Epidermal melanocyte (primary cell): Measurements from ENCODE around the gene MAP3K1.

Experiments used
- DNase-seq: peaks from one replicate; pipeline ENCODE4 v3.0.0; 2011; ENCODE audit warnings: low spot score; ENCODE audit not compliant: insufficient read length

MAP3K1 gene

GRCh38 chr5:56845904-56846480 is 30.6 kb downstream of the MAP3K1 start:
- DNase-seq = no peak

- DNase-seq = no peak
These were observed 32.9 kb downstream of the MAP3K1 start for GRCh38 chr5:56848206-56848605.

GRCh38 chr5:56849671-56850070 is 34.3 kb downstream of the MAP3K1 start:
- no peak for DNase-seq

GRCh38 chr5:56850423-56850822 is 35.1 kb downstream of the MAP3K1 start:
- DNase-seq = no peak

- DNase-seq = no peak
These were observed 36.1 kb downstream of the MAP3K1 start for GRCh38 chr5:56851258-56851941.

- DNase-seq = no peak
These were observed 37.1 kb downstream of the MAP3K1 start for GRCh38 chr5:56852228-56853000.

DNA sequence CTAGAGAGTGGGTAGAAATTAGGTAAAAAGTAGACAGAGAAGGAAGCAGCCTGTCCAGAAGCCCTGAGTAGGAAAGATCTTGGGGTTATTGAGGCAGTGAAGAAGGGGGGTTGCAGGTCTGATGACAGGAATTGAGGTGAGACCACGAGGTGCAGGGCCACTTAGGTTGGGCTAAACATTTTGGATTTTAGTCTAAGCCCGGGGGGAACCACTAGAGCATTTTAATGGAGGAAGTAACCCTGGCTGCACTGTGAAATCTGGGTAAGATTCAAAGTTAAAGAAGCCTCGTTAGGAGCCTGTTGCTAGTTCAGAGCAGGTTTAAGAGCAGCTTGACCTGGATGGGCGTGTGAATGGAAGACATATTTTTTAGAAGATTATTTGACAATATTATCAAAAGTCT is 38.3 kb downstream of the MAP3K1 start:
- no peak for DNase-seq

DNA sequence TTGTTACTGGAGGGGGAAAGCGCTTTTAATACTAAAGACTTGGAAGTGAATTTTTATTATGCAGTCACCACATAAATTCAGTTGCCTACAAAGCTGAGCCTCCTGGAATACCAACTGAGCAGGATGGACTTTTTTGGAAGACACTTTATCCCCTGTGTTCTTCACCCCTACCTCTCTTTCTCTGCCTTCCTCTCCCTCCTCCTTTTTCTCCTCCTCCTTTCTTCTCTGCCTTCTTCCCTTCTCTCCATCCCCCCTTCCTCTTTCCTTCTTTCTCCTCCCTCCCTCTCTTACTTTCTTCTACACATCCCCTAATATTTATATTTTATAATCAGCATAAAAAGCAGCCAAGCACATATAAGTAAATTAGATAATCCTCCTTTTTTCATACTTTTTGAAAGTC is 39.6 kb downstream of the MAP3K1 start:
- DNase-seq = no peak

DNA sequence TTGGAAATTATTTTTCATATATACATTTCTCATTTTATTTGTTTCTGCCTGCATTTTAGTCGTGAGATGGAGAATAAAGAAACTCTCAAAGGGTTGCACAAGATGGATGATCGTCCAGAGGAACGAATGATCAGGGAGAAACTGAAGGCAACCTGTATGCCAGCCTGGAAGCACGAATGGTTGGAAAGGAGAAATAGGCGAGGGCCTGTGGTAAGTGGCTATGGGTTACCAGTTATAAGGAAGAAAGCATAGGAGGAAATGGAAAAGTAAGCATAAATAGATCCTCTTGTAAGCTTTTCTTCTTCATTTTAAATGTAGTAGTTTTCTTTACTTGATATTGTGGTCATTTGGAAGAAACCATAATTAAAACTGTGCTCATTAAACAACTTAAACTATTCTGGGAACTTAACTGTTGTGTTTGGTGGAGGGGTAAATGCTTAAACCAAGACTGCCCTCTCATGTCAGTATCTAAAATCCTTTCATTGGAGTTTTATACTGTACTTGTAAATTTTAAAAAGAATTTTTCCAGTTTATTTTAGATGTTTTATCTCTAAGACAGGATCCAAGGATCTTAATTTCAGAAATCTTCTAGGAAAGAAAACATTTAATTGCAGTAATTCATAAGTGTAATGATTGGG is 41.3 kb downstream of the MAP3K1 start:
- DNase-seq = no peak

GRCh38 chr5:56858777-56859442 is 43.6 kb downstream of the MAP3K1 start:
- DNase-seq = no peak

DNA sequence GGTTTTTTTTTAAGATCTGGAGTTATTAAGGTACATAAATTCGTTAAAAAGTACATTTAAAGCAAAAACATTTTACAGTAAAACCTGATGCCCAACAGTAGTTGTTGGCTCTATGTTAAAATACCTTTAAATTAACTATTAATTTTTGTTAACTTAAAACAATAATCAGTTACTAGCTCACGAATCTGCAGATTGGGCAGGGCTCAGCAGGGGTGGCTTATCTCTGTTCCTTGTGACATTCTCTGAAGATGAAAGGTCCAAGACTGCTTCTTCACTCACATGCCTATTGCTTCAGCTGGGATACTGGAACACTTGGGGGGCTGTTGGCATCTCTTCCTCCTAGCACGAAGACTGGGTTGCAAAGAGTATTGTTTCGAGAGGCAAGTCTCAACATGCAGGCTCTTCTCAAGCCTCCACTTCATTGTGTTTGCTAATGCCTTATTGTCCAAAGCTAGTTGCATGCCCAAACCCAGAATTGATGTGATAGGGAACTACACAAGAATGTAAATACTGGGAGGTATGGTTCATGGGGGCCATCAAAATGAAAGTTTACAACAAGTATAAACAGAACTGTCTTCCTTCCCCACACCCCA is 46.6 kb downstream of the MAP3K1 start:
- DNase-seq = no peak

DNA sequence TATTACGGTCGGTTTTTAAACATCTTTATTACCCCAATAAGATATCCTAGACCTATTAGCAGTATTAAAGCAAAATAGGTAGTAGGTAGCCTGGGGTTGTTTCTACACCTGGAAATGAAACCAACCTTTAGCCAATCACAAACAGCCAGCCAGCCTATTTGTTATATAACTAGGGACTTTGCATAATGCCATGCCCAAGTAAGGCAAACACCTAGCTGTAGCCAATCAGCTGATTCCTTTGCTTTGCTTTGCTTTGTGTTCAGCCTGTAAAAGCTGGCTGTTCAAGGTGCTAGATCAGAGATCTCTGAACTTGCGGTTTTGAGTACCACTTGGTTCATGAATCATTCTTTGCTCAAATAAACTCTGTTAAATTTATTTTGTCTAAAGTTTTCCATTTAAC is 47.6 kb downstream of the MAP3K1 start:
- DNase-seq = no peak

GRCh38 chr5:56871777-56872176 is 56.4 kb downstream of the MAP3K1 start:
- no peak for DNase-seq

- DNase-seq = no peak
These were observed 57.7 kb downstream of the MAP3K1 start for GRCh38 chr5:56873056-56873455.

DNA sequence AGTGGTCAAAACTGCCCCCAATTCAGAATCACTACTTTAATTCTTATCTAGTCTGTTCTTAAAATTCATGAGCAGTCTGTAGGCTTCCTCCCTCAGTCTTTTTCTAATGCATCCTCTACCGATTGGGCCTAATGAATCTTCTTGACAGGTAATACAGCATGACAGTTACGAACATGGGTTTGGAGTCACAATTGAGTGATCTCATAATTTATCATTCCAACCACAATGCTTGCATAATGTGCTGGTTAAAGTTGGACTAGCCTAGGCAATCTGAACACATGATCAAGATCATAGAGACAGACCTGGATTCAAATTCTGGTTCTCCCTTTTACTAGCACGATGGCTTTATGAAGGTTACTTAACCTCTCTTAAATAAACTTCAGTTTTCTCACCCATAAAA is 61.0 kb downstream of the MAP3K1 start:
- no peak for DNase-seq

DNA sequence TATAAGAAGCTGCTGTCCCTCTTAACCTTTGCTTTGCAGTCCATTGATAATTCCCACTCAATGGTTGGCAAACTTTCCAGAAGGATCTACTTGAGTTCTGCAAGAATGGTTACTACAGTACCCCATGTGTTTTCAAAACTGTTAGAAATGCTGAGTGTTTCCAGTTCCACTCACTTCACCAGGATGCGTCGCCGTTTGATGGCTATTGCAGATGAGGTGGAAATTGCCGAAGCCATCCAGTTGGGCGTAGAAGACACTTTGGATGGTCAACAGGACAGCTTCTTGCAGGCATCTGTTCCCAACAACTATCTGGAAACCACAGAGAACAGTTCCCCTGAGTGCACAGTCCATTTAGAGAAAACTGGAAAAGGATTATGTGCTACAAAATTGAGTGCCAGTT is 66.2 kb downstream of the MAP3K1 start:
- DNase-seq = no peak

DNA sequence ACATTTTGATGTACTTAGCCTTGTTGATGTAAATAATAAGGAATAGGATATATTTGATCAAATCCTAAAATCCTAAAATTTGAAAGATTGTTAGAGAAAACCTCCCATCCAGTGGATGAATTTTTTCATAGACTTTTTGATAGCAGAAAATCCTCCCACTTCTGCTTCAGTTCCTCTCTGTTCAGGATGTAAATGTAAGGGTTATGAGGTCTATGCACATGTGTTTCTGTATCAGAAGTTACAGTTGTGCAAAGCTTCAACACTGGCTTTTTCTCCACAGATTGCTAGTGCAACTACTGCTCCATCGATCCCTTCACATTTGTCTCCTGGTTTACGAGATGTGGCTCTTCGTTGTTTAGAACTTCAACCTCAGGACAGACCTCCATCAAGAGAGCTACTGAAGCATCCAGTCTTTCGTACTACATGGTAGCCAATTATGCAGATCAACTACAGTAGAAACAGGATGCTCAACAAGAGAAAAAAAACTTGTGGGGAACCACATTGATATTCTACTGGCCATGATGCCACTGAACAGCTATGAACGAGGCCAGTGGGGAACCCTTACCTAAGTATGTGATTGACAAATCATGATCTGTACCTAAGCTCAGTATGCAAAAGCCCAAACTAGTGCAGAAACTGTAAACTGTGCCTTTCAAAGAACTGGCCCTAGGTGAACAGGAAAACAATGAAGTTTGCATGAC is 78.1 kb downstream of the MAP3K1 start:
- DNase-seq = no peak

DNA sequence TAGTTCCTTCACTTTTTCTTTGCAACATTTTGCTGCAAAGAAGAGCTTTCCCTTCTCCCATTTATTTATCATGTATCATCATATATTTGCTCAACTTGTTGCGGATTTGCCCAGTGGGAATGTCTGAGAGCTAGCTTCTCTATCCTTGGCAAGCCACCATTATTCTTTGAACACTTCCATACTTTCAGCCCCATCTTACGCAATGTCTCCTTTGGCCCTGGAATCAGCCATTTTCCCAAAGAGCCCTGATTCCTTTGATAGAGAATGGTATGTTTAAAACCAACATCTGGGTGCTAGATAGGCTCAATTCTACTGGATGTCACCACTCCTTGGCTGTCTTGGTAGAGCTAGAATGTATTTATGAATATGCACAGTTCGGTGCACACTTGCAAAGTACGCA is 81.4 kb downstream of the MAP3K1 start:
- no peak for DNase-seq

- no peak for DNase-seq
These were observed 82.9 kb downstream of the MAP3K1 start for GRCh38 chr5:56898213-56898612.

DNA sequence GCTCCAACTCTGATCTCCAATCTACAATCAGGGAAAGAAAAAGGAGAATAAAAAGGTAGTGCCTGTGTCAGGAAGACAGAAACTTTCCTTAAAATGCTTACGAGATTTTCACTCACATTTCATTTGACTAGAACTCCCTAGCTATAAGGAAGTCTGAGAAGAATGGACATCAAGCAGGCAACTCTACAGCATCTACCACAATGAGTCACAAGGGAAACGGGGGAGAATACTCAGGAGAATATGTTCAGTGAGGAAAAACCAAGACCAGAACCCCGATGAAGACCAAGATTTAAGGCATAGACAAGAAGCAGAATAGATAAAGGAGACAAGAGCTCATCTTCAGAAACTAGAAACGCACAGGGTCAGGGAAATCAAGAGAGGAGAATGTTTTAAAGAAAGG is 85.0 kb downstream of the MAP3K1 start:
- DNase-seq = no peak
